Anterior cingulate cortex (tissue), 58 donors: ENCODE results near the gene GRIK3.

Source experiments
- DNase-seq, 58 donors: peaks; one replicate each; lab custom pipeline; 2025; lab: John Stamatoyannopoulos, UW

Gene GRIK3

GRCh38 chr1:36843027-36843426, 191.3 kb downstream of the GRIK3 start:
- no peak for DNase-seq

- no peak for DNase-seq
These were observed 191.9 kb downstream of the GRIK3 start for GRCh38 chr1:36842448-36842847.

GRCh38 chr1:36839485-36839884, 194.8 kb downstream of the GRIK3 start:
- DNase-seq = no peak

GRCh38 chr1:36838888-36839287, 195.4 kb downstream of the GRIK3 start:
- no peak for DNase-seq

GRCh38 chr1:36836916-36837315, 197.4 kb downstream of the GRIK3 start:
- DNase-seq = no peak

GRCh38 chr1:36836196-36836883, 198.0 kb downstream of the GRIK3 start:
- DNase-seq = peak in 25 of 58 donors; percentile 10 to 63 (median 26)

GRCh38 chr1:36835696-36836095, 198.6 kb downstream of the GRIK3 start:
- no peak for DNase-seq

GRCh38 chr1:36835017-36835695, 199.2 kb downstream of the GRIK3 start:
- peak in 2 of 58 donors; percentile 30 to 53 for DNase-seq

- no peak for DNase-seq
These were observed 199.7 kb downstream of the GRIK3 start for GRCh38 chr1:36834586-36834985.

- DNase-seq = peak in 1 of 58 donors; percentile 21
These were observed 203.0 kb downstream of the GRIK3 start for GRCh38 chr1:36831186-36831810.

- peak in 7 of 58 donors; percentile 15 to 40 (median 25) for DNase-seq
These were observed 204.4 kb downstream of the GRIK3 start for GRCh38 chr1:36829961-36830360.

- DNase-seq = peak in 7 of 58 donors; percentile 11 to 72 (median 23)
These were observed 205.2 kb downstream of the GRIK3 start for GRCh38 chr1:36829066-36829465.

GRCh38 chr1:36825226-36825625, 209.1 kb downstream of the GRIK3 start:
- no peak for DNase-seq

- DNase-seq = peak in 9 of 58 donors; percentile 12 to 57 (median 18)
These were observed 209.9 kb downstream of the GRIK3 start for GRCh38 chr1:36824390-36824861.

- no peak for DNase-seq
These were observed 211.7 kb downstream of the GRIK3 start for GRCh38 chr1:36822648-36823047.

- no peak for DNase-seq
These were observed 212.9 kb downstream of the GRIK3 start for GRCh38 chr1:36821386-36821785.

- no peak for DNase-seq
These were observed 215.5 kb downstream of the GRIK3 start for GRCh38 chr1:36818771-36819170.

- DNase-seq = no peak
These were observed 218.0 kb downstream of the GRIK3 start for GRCh38 chr1:36816348-36816747.

- DNase-seq = no peak
These were observed 219.5 kb downstream of the GRIK3 start for GRCh38 chr1:36814774-36815173.

GRCh38 chr1:36814083-36814482, 220.2 kb downstream of the GRIK3 start:
- DNase-seq = no peak

GRCh38 chr1:36807262-36807661, 227.1 kb downstream of the GRIK3 start:
- DNase-seq = peak in 3 of 58 donors; percentile 12 to 23 (median 15)
